AG09319 (cell line): ENCODE data around the gene COX14.

Experiments used
- DNase-seq: peaks from one replicate; pipeline ENCODE4 v3.0.0-alpha.2; 2010; ENCODE audit warnings: low read depth; ENCODE audit errors: extremely low read depth
- TF ChIP-seq, protein P1 (sequence below): IDR thresholded peaks from 2 replicates; pipeline ENCODE4 v1.5.1; 2011; ENCODE audit warnings: low read depth, mild to moderate bottlenecking, inconsistent platforms, low read length, moderate library complexity

The COX14 gene

DNA sequence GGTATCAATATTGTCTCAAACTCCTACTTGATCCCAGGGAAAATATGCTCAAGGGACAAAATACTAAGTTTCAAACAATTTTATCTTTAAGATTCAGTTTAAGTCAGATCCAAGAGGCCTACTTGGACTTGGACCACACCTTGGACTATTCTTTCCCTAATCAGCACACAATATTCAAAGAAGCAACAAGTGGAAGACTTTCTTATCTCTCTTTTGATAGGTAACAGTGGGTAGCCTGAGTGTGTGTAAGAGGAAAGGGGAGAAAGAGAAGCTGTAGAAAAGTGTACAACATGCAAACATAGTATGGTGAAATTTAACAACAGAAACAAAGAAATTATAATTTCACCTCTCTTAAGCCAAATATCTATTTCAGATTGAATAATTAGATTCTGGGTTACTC lies 48.6 kb downstream of the COX14 start:
- TF ChIP-seq, protein P1, sequence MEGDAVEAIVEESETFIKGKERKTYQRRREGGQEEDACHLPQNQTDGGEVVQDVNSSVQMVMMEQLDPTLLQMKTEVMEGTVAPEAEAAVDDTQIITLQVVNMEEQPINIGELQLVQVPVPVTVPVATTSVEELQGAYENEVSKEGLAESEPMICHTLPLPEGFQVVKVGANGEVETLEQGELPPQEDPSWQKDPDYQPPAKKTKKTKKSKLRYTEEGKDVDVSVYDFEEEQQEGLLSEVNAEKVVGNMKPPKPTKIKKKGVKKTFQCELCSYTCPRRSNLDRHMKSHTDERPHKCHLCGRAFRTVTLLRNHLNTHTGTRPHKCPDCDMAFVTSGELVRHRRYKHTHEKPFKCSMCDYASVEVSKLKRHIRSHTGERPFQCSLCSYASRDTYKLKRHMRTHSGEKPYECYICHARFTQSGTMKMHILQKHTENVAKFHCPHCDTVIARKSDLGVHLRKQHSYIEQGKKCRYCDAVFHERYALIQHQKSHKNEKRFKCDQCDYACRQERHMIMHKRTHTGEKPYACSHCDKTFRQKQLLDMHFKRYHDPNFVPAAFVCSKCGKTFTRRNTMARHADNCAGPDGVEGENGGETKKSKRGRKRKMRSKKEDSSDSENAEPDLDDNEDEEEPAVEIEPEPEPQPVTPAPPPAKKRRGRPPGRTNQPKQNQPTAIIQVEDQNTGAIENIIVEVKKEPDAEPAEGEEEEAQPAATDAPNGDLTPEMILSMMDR, result no peak
- no peak for DNase-seq

DNA sequence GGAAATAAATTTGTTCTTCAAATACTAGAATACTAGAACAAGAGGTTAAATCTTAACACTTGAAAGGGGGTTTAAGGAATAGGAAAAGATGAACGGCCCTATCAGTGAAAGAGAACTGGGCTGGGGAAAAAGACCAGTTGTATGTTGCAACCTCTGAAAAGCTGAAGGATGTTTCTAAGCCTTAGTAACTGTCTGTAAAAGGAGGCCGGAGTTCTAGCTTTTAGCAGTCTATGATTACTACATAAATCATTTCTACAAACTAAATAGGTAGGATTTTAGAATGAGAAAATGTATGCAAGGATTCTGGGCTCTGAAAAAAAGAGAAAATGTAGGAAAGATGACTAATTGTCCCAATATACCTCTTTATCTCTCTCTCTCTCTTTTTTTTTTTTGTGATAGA lies 50.2 kb downstream of the COX14 start:
- TF ChIP-seq, protein P1, result no peak
- no peak for DNase-seq

DNA sequence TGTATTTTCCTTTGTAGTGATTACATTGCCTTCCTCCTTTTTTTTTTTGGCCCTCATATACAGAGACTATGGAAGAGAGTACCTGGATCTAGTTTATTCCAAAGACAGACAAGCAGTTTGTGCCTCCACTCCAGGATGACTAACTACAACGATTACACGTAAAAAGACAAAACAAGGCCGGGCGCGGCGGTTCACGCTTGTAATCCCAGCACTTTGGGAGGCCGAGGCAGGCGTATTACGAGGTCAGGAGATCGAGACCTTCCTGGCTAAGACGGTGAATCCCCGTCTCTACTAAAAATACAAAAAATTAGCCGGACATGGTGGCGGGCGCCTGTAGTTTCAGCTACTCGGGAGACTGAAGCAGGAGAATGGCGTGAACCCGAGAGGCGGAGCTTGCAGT lies 52.9 kb downstream of the COX14 start:
- no peak for DNase-seq
- TF ChIP-seq, protein P1, result no peak

DNA sequence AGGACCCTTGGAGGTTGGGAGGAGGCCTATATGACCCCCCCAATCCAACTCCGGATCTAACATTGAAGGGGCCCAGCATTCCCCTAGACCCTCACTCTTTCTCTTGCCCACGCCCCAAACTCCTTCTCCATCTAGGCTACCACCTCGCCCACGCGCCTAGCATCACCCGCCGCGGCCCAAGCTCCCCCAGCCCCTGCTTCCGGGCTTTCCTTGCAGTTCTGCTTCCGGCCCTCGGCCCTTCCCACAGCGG lies 54.7 kb downstream of the COX14 start:
- no peak for DNase-seq
- TF ChIP-seq, protein P1, result no peak

DNA sequence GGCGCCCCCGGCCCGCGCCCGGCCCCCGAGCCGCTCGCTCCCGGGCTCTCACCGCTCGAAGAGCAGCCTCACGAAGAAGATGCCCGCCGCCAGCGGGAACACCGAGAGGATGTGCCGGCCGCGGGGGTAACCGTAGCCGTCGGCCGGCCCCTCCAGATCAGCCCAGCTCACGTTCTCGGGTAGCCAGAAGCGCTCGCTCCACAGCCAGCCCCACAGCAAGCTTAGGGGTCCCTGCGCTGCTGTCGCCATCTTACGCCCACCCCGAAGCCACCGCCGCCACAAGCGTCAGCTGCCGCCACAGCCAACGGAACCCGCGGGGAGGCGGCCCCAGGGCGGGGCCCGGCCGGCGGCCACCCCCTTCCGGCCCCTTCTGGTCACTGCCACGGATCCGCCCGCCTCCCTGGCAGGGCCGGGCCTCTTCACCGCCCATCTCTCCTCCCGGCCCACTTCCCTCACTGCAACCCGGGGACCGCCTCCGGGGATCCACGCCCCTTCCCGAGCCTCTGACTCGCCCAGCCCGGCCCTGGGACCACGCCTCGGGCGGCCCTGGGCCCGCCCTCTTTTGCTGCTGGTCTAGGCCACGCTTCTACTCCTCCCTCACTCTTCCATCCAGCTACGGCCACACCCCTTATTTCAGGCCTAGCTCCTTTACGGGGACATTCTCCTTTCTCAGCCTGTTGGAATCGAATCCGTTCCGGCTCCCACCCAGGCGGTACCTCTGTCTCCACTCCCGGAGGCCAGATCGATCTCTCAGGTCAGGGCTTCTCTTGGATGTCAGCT lies 55.2 kb downstream of the COX14 start, which contains the start of gene CERS5:
Gene CERS5, minus strand, starts transcription at position 321 of the 780 bp plus-strand sequence. Its CDS starts 72 bp downstream, at position 249.
- DNase-seq, result peak; percentile 98
- TF ChIP-seq, protein P1, result no peak; the same call in 1 of the 2 replicates
